ENCODE results near the gene MRPS23. TPM values are rescaled to one million over a fixed set of nuclear protein-coding genes. Genes with fewer than 3 reads are reported as not detected.

The MRPS23 gene
- total and polyA plus RNA-seq, 2 of the 13 experiments (the other 11 are each of a cell fraction or from before 2014, with no cell fraction given) = 63.2 to 181 TPM

DNA sequence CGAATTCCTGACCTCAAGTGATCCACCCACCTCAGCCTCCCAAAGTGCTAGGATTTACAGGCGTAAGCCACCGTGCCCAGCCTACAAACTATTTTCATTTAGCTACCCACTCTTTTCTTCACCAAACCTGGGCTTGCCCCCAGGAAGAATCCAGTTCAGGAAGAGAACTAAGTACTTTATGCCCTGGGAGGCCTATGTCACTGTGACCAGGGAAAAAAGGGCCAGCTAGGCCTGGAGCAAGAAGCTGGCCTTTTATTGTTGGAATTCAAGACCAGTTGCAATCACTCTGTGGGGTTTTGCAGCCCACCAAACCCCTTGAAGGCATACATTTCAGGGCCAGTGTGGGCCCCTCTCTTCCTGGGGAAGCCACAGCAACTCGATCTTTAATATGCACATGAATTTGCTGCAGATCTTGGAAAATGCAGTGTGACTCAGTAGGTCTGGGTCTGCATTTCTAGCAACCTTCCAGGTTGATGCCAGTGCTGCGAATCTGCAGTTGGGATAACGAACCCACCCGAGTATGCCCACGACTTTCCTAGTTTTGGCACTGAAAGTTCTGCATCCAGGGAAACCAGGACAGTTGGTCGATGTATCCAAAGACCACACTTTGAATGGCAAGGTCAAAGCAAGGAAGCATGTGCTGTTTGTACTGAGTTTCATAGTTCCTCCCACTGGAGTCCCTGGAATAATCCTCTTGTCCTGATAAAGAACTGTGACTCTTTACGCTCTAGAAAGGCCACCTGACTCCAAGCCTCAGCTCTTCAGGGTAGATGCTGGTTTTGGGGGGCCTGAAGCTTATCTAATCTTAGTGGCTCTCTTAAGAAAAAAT lies 7.2 kb upstream of the MRPS23 start (continued):
- no peak for TF ChIP-seq ZNF232 (CRISPR knock-in tag; IDR thresholded peaks at IDR 0.05; ENCODE audit: borderline replicate concordance)
- no peak for TF ChIP-seq MAFK (conservative IDR thresholded peaks at IDR 0.05 in 1 of 2, IDR thresholded peaks at IDR 0.05 in 1 of 2; ENCODE audit: low read length in 2 of 2)
- no peak; the same call in 1 of the 2 replicates for TF ChIP-seq THRA (CRISPR knock-in tag; IDR thresholded peaks at IDR 0.05; ENCODE audit: borderline replicate concordance)
- TF ChIP-seq RELA (CRISPR knock-in tag; IDR thresholded peaks at IDR 0.05) = no peak
- TF ChIP-seq HINFP (CRISPR knock-in tag; IDR thresholded peaks at IDR 0.05; ENCODE audit: low read depth) = no peak
- TF ChIP-seq ZNF570 (CRISPR knock-in tag; IDR thresholded peaks at IDR 0.05; ENCODE audit: borderline replicate concordance) = no peak
- peak; percentile 41; the same call in 1 of the 2 replicates for TF ChIP-seq TSC22D2 (CRISPR knock-in tag; IDR thresholded peaks at IDR 0.05; ENCODE audit: borderline replicate concordance)
- no peak for TF ChIP-seq HOXA5 (CRISPR knock-in tag; IDR thresholded peaks at IDR 0.05)
- no peak for TF ChIP-seq ZNF530 (CRISPR knock-in tag; IDR thresholded peaks at IDR 0.05; ENCODE audit: low read depth)
- no peak for TF ChIP-seq ZNF274 (CRISPR knock-in tag; IDR thresholded peaks at IDR 0.05)
- TF ChIP-seq, protein P1, sequence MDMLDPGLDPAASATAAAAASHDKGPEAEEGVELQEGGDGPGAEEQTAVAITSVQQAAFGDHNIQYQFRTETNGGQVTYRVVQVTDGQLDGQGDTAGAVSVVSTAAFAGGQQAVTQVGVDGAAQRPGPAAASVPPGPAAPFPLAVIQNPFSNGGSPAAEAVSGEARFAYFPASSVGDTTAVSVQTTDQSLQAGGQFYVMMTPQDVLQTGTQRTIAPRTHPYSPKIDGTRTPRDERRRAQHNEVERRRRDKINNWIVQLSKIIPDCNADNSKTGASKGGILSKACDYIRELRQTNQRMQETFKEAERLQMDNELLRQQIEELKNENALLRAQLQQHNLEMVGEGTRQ (IDR thresholded peaks at IDR 0.05; ENCODE audit: low read depth, low read length) = no peak
- TF ChIP-seq, protein P1 (CRISPR knock-in tag; IDR thresholded peaks at IDR 0.05; ENCODE audit: borderline replicate concordance) = no peak
- TF ChIP-seq PHF21A (CRISPR knock-in tag; IDR thresholded peaks at IDR 0.05) = peak; percentile 74
- no peak for TF ChIP-seq SIX1 (CRISPR knock-in tag; IDR thresholded peaks at IDR 0.05; ENCODE audit: borderline replicate concordance)
- peak; percentile 34; the same call in 1 of the 2 replicates for TF ChIP-seq ZFY (CRISPR knock-in tag; IDR thresholded peaks at IDR 0.05)
- TF ChIP-seq HES4 (CRISPR knock-in tag; IDR thresholded peaks at IDR 0.05; ENCODE audit: borderline replicate concordance) = no peak
- no peak for TF ChIP-seq ZNF136 (CRISPR knock-in tag; IDR thresholded peaks at IDR 0.05; ENCODE audit: low read depth)
- TF ChIP-seq EED (CRISPR knock-in tag; IDR thresholded peaks at IDR 0.05) = no peak
- TF ChIP-seq BHLHE40 (IDR thresholded peaks at IDR 0.05; ENCODE audit: low read length) = no peak
- TF ChIP-seq ESRRA (CRISPR knock-in tag; IDR thresholded peaks at IDR 0.05; ENCODE audit: low read depth) = peak; percentile 78
- no peak for TF ChIP-seq CREM (IDR thresholded peaks at IDR 0.05)
- no peak for TF ChIP-seq CREM (CRISPR knock-in tag; IDR thresholded peaks at IDR 0.05)
- TF ChIP-seq MED13 (CRISPR knock-in tag; IDR thresholded peaks at IDR 0.05) = no peak
- TF ChIP-seq, protein P2, sequence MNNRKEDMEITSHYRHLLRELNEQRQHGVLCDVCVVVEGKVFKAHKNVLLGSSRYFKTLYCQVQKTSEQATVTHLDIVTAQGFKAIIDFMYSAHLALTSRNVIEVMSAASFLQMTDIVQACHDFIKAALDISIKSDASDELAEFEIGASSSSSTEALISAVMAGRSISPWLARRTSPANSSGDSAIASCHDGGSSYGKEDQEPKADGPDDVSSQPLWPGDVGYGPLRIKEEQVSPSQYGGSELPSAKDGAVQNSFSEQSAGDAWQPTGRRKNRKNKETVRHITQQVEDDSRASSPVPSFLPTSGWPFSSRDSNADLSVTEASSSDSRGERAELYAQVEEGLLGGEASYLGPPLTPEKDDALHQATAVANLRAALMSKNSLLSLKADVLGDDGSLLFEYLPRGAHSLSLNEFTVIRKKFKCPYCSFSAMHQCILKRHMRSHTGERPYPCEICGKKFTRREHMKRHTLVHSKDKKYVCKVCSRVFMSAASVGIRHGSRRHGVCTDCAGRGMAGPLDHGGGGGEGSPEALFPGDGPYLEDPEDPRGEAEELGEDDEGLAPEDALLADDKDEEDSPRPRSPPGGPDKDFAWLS (CRISPR knock-in tag; IDR thresholded peaks at IDR 0.05; ENCODE audit: borderline replicate concordance) = no peak

All from HepG2 (cell line).